ENCODE data around the gene PIGN. TPM values are rescaled to one million over a fixed set of nuclear protein-coding genes. Genes with fewer than 3 reads are reported as not detected.

PIGN gene
- total RNA-seq, 5 donors from 2014 or later (not counting 1 experiment from before 2014, with no cell fraction given) = 19.5 to 24.0 (median 21.8) TPM

DNA sequence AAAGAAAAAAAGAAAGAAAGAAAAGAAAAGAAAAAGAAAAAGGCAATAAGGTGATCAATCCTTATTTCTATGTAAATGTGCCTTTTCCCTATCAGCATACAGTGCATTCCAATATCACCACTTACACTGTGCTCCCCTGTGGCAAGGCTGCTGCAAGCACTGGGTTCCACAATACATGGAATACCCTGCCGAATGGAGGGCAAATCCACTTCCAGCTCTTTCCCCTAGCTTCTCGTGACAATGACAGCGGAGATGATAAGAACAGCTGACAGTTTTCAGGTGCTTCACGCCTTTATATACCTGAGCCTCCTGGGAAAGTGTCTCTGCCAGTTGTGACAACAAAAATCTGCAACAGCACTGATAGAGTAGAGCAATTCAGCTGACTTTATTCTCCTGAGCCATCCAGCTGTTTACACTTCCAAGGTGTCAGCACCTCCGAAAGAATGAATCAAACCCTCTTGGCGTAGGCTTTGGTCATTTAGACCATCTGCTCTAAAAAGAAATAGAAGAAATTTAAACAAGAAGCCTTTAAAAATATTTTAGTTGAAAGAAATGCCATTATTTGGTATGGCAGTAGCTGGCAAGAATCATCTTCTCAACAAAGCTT is 158.8 kb downstream of the PIGN start:
- WGBS (ENCODE audit: insufficient coverage) = 100% methylated on average over 3 of the region's 6 CpGs
- no peak overlapping the region for H3K27ac ChIP-seq (ENCODE audit: low read length)
- H3K4me3 Mint-ChIP-seq = no peak overlapping the region
- no peaks in the 10 kb centered on the region for H3K9me3 Mint-ChIP-seq
- H3K27me3 Mint-ChIP-seq = peaks cover 0 to 12% of the 10 kb centered on the region in 2 donors
- no peaks in the 10 kb centered on the region for H3K36me3 Mint-ChIP-seq
- no peaks in the 10 kb centered on the region for H3K36me3 ChIP-seq (ENCODE audit: control insufficient read depth in 2 of 2, extremely low read depth in 1 of 2, insufficient read depth in 1 of 2, low read length in 1 of 2)
- no peak overlapping the region for H3K4me3 ChIP-seq (ENCODE audit: control insufficient read depth in 1 of 2, extremely low read depth in 1 of 2, low read length in 1 of 2)
- ATAC-seq (replicated peaks in 1 of 4) = no peak
- DNase-seq = no peak
- H3K27me3 ChIP-seq (replicated peaks in 1 of 2; ENCODE audit: control insufficient read depth in 2 of 2, extremely low read depth in 1 of 2, insufficient read depth in 2 of 2, low read length in 1 of 2) = no peaks in the 10 kb centered on the region
- ChIA-PET CTCF (interaction anchor here in 1 of 2 donors (0.5 kb wide), 1 partner anchor 11 kb away, joined by 5 read pairs; no protein-coding TSS in a partner anchor), POLR2A (no interaction called here)
- H3K4me1 ChIP-seq (ENCODE audit: control insufficient read depth in 1 of 2, extremely low read depth in 1 of 2, insufficient read depth in 2 of 2, low read length in 2 of 2) = peaks cover 2 to 3% of the 10 kb centered on the region in 2 experiments
- no peaks in the 10 kb centered on the region for H3K9me3 ChIP-seq
- H3K4me1 Mint-ChIP-seq = peaks cover 4 to 10% (median 6%) of the 10 kb centered on the region in 3 donors
- H3K27ac Mint-ChIP-seq = no peak overlapping the region

DNA sequence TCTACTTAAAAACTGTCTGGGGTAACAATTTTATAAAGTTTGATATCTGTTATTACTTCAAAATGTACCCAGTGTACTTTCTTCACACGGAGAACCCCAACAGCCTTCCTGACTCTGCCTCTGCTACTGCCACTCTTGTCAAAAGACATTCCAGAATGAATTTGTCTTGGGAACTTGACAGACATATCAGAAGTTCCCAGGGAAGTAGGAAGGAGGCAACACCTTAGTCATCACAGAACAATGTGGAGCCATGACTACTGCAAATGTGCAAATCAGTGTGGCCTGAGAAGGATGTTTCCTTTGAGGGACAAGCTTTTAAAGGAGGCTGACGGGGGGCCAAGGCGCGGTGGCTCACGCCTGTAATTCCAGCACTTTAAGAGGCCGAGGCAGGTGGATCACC is 160.3 kb downstream of the PIGN start:
- Mint-ChIP-seq H3K9me3 (no peaks in the 10 kb centered on the region), H3K4me3 (no peak overlapping the region)
- CTCF ChIA-PET = no interaction called here

DNA sequence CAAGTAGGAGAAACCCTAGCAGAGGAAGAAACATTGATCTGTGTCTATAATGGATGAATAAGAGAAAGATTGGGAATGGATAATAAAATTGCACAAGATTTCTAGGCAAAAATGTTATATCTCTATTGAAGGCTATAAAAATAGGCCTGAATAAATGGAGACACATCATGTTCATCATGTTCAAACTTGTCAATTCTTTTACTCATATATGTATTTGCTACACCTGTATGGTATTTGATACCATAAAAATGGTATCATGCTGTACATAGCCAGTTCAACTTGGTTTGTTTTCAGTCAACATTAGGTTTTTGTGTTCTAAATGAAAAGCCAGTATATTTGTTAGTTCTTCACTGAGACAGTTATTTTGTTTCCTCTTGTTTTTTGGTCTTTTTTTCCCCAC is 161.9 kb downstream of the PIGN start:
- H3K27ac ChIP-seq (ENCODE audit: low read length) = no peak overlapping the region
- H3K27me3 ChIP-seq (replicated peaks in 1 of 2; ENCODE audit: control insufficient read depth in 2 of 2, extremely low read depth in 1 of 2, insufficient read depth in 2 of 2, low read length in 1 of 2) = no peaks in the 10 kb centered on the region
- H3K9me3 Mint-ChIP-seq = no peaks in the 10 kb centered on the region
- ChIA-PET CTCF (no interaction called here), POLR2A (no interaction called here)
- H3K36me3 ChIP-seq (ENCODE audit: control insufficient read depth in 2 of 2, extremely low read depth in 1 of 2, insufficient read depth in 1 of 2, low read length in 1 of 2) = no peaks in the 10 kb centered on the region
- H3K9me3 ChIP-seq = no peaks in the 10 kb centered on the region
- H3K4me1 ChIP-seq (ENCODE audit: control insufficient read depth in 1 of 2, extremely low read depth in 1 of 2, insufficient read depth in 2 of 2, low read length in 2 of 2) = no peaks in the 10 kb centered on the region
- no peaks in the 10 kb centered on the region for H3K4me1 Mint-ChIP-seq
- ATAC-seq (replicated peaks in 1 of 4) (no peak), DNase-seq (no peak)
- peaks cover 0 to 12% of the 10 kb centered on the region in 2 donors for H3K27me3 Mint-ChIP-seq
- H3K4me3 Mint-ChIP-seq = no peak overlapping the region
- no peak overlapping the region for H3K27ac Mint-ChIP-seq
- H3K36me3 Mint-ChIP-seq = no peaks in the 10 kb centered on the region
- H3K4me3 ChIP-seq (ENCODE audit: control insufficient read depth in 1 of 2, extremely low read depth in 1 of 2, low read length in 1 of 2) = no peak overlapping the region

More for the DNA sequence above, 160.3 kb downstream of the PIGN start:
- H3K27me3 ChIP-seq (replicated peaks in 1 of 2; ENCODE audit: control insufficient read depth in 2 of 2, extremely low read depth in 1 of 2, insufficient read depth in 2 of 2, low read length in 1 of 2) = no peaks in the 10 kb centered on the region
- H3K36me3 ChIP-seq (ENCODE audit: control insufficient read depth in 2 of 2, extremely low read depth in 1 of 2, insufficient read depth in 1 of 2, low read length in 1 of 2) = no peaks in the 10 kb centered on the region
- H3K27ac Mint-ChIP-seq = no peak overlapping the region
- no peak overlapping the region for H3K27ac ChIP-seq (ENCODE audit: low read length)
- ATAC-seq (replicated peaks in 1 of 4) = no peak
- H3K36me3 Mint-ChIP-seq = no peaks in the 10 kb centered on the region
- no peaks in the 10 kb centered on the region for H3K4me1 Mint-ChIP-seq
- WGBS (ENCODE audit: insufficient coverage) = no CpG with 5 or more reads among the region's 6 CpGs
- no peaks in the 10 kb centered on the region for H3K9me3 ChIP-seq
- H3K4me3 ChIP-seq (ENCODE audit: control insufficient read depth in 1 of 2, extremely low read depth in 1 of 2, low read length in 1 of 2) = no peak overlapping the region
- POLR2A ChIA-PET = no interaction called here
- DNase-seq = no peak
- no peaks in the 10 kb centered on the region for H3K4me1 ChIP-seq (ENCODE audit: control insufficient read depth in 1 of 2, extremely low read depth in 1 of 2, insufficient read depth in 2 of 2, low read length in 2 of 2)
- peaks cover 0 to 12% of the 10 kb centered on the region in 2 donors for H3K27me3 Mint-ChIP-seq

DNA sequence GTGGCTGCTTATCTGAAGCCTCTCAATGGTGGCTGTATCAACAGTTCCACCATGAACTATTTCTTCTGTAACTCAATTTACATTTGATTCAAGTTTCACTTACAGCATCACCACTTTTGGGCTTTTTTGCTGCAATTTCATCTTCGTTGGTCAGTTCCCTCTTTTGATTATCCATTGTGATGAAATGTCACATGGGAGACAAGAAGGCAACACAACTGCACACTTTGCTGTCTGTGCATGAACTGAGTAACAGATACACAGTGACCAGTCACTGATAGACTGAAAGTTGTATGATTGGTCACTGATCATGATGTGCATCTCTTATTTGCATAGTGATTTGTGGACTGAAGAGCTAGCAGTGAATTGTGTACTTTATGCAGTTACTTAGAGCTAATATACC is 163.3 kb downstream of the PIGN start:
- Mint-ChIP-seq H3K9me3 (no peaks in the 10 kb centered on the region), H3K27ac (no peak overlapping the region), H3K4me1 (no peaks in the 10 kb centered on the region), H3K27me3 (peaks cover 0 to 14% of the 10 kb centered on the region in 2 donors), H3K36me3 (no peaks in the 10 kb centered on the region), H3K4me3 (no peak overlapping the region)
- no peak for DNase-seq
- ATAC-seq (replicated peaks in 1 of 4) = no peak
- no peaks in the 10 kb centered on the region for H3K27me3 ChIP-seq (replicated peaks in 1 of 2; ENCODE audit: control insufficient read depth in 2 of 2, extremely low read depth in 1 of 2, insufficient read depth in 2 of 2, low read length in 1 of 2)
- ChIA-PET POLR2A (no interaction called here), CTCF (no interaction called here)
- WGBS (ENCODE audit: insufficient coverage) = 80% methylated on average over 1 of the region's 1 CpG
- H3K36me3 ChIP-seq (ENCODE audit: control insufficient read depth in 2 of 2, extremely low read depth in 1 of 2, insufficient read depth in 1 of 2, low read length in 1 of 2) = no peaks in the 10 kb centered on the region
- H3K9me3 ChIP-seq = no peaks in the 10 kb centered on the region
- H3K4me1 ChIP-seq (ENCODE audit: control insufficient read depth in 1 of 2, extremely low read depth in 1 of 2, insufficient read depth in 2 of 2, low read length in 2 of 2) = no peaks in the 10 kb centered on the region
- H3K27ac ChIP-seq (ENCODE audit: low read length) = no peak overlapping the region
- no peak overlapping the region for H3K4me3 ChIP-seq (ENCODE audit: control insufficient read depth in 1 of 2, extremely low read depth in 1 of 2, low read length in 1 of 2)

DNA sequence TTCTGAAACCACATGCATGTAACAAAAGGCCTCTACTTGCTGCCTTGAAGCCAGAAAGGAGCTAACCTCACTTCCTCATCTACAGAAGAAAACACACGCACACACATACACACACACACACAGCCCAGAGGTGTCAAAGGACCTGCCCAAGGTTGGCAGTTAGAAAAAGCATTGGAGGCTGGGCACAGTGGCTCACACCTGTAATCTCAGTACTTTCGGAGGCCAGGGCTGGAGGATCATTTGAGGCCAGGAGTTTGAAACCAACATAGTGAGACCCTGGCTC is 168.2 kb downstream of the PIGN start:
- Histone ChIP-seq H3K4me1 (ENCODE audit: control insufficient read depth in 1 of 2, extremely low read depth in 1 of 2, insufficient read depth in 2 of 2, low read length in 2 of 2) (no peaks in the 10 kb centered on the region), H3K4me3 (ENCODE audit: control insufficient read depth in 1 of 2, extremely low read depth in 1 of 2, low read length in 1 of 2) (no peak overlapping the region), H3K36me3 (ENCODE audit: control insufficient read depth in 2 of 2, extremely low read depth in 1 of 2, insufficient read depth in 1 of 2, low read length in 1 of 2) (no peaks in the 10 kb centered on the region), H3K27me3 (replicated peaks in 1 of 2; ENCODE audit: control insufficient read depth in 2 of 2, extremely low read depth in 1 of 2, insufficient read depth in 2 of 2, low read length in 1 of 2) (peaks cover 0 to 2% of the 10 kb centered on the region in 2 experiments), H3K9me3 (no peaks in the 10 kb centered on the region), H3K27ac (ENCODE audit: low read length) (no peak overlapping the region)
- ChIA-PET CTCF (no interaction called here), POLR2A (no interaction called here)
- ATAC-seq (replicated peaks in 1 of 4) (no peak), DNase-seq (no peak)
- H3K27me3 Mint-ChIP-seq = peaks cover 0 to 4% of the 10 kb centered on the region in 2 donors
- no peaks in the 10 kb centered on the region for H3K36me3 Mint-ChIP-seq
- no peak overlapping the region for H3K27ac Mint-ChIP-seq
- H3K4me1 Mint-ChIP-seq = no peaks in the 10 kb centered on the region
- no peak overlapping the region for H3K4me3 Mint-ChIP-seq
- WGBS (ENCODE audit: insufficient coverage) = 52% methylated on average over 2 of the region's 2 CpGs
- no peaks in the 10 kb centered on the region for H3K9me3 Mint-ChIP-seq

DNA sequence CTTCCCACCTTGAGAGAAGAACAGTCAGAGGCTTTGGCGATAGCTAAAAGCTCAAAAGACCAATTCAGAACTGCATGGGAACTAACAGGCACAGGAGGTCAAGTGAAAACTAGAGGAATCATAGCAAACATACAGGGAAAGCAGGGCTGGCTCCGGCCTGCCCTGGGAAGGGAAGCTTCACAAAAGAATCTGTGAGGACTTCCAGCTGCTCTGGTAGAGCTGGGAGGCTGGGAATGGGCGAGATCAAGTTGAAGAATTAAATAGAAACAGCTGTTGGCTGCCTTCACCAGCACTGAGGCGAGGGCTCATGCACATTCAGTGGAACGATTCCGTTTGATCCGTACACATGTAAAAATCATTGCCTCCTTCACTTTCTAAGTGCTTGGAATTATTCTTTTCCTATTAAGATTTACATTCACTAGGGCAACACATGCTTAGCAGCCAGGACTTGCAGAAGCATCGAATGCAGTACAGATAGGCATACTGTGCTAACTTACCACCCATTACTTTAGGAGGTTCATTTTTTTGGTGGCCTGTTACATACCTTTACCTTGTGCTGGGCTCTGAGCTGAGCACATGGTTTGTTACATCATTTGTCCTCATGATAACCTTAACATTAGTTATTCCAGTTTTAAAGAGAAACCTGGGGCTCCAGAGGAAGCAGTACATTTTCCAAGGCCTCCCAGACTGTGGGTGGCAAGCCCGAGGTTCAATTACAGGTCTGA is 168.7 kb downstream of the PIGN start:
- Histone ChIP-seq H3K4me3 (ENCODE audit: control insufficient read depth in 1 of 2, extremely low read depth in 1 of 2, low read length in 1 of 2) (no peak overlapping the region), H3K9me3 (no peaks in the 10 kb centered on the region), H3K27ac (ENCODE audit: low read length) (no peak overlapping the region), H3K4me1 (ENCODE audit: control insufficient read depth in 1 of 2, extremely low read depth in 1 of 2, insufficient read depth in 2 of 2, low read length in 2 of 2) (no peaks in the 10 kb centered on the region), H3K36me3 (ENCODE audit: control insufficient read depth in 2 of 2, extremely low read depth in 1 of 2, insufficient read depth in 1 of 2, low read length in 1 of 2) (no peaks in the 10 kb centered on the region), H3K27me3 (replicated peaks in 1 of 2; ENCODE audit: control insufficient read depth in 2 of 2, extremely low read depth in 1 of 2, insufficient read depth in 2 of 2, low read length in 1 of 2) (peaks cover 0 to 2% of the 10 kb centered on the region in 2 experiments)
- Mint-ChIP-seq H3K4me1 (no peaks in the 10 kb centered on the region), H3K27ac (no peak overlapping the region), H3K27me3 (peaks cover 0 to 4% of the 10 kb centered on the region in 2 donors), H3K9me3 (no peaks in the 10 kb centered on the region), H3K4me3 (no peak overlapping the region), H3K36me3 (no peaks in the 10 kb centered on the region)
- ATAC-seq (replicated peaks in 1 of 4) = no peak
- WGBS (ENCODE audit: insufficient coverage) = 74% methylated on average over 7 of the region's 9 CpGs
- ChIA-PET POLR2A (no interaction called here), CTCF (no interaction called here)
- no peak for DNase-seq

Measured in T-cell (primary cell).